Activated T-cell treated with anti-CD3 and anti-CD28 coated beads for 1 hour (primary cell): ENCODE data around the gene IGLON5.
A peak's percentile ranks its signal among the peaks of the same experiment; 100 is the strongest.

ENCODE experiments used
- DNase-seq: peaks from one replicate; pipeline ENCODE4 v3.0.0-alpha.2; 2020; ENCODE audit warnings: low read depth

The IGLON5 gene

GRCh38 chr19:51339313-51339686, 27.9 kb downstream of the IGLON5 start:
- no peak for DNase-seq

- DNase-seq, result peak; percentile 74
These were observed 28.5 kb downstream of the IGLON5 start for GRCh38 chr19:51339687-51340656.

- DNase-seq, result no peak
These were observed 29.6 kb downstream of the IGLON5 start for GRCh38 chr19:51341066-51341465.

- DNase-seq, result no peak
These were observed 30.6 kb downstream of the IGLON5 start, which contains the start of gene VSIG10L for GRCh38 chr19:51341976-51342580. TSS of gene VSIG10L (minus strand) at chr19:51342139. CDS start at chr19:51342124, 15 bp downstream.

- DNase-seq, result no peak
These were observed 31.5 kb downstream of the IGLON5 start for GRCh38 chr19:51342631-51343569.

- DNase-seq, result no peak
These were observed 33.7 kb downstream of the IGLON5 start for GRCh38 chr19:51345076-51345620.

- no peak for DNase-seq
These were observed 35.3 kb downstream of the IGLON5 start for GRCh38 chr19:51346742-51347141.

- no peak for DNase-seq
These were observed 35.9 kb downstream of the IGLON5 start for GRCh38 chr19:51347209-51347928.

GRCh38 chr19:51351266-51351990, 40.0 kb downstream of the IGLON5 start:
- no peak for DNase-seq

GRCh38 chr19:51352783-51353360, 41.4 kb downstream of the IGLON5 start:
- no peak for DNase-seq

- no peak for DNase-seq
These were observed 42.8 kb downstream of the IGLON5 start for GRCh38 chr19:51354103-51354741.

GRCh38 chr19:51354742-51355148, 43.3 kb downstream of the IGLON5 start:
- DNase-seq, result no peak

- no peak for DNase-seq
These were observed 44.8 kb downstream of the IGLON5 start for GRCh38 chr19:51356159-51356801.

GRCh38 chr19:51357952-51358351, 46.5 kb downstream of the IGLON5 start:
- no peak for DNase-seq

GRCh38 chr19:51359294-51359693, 47.9 kb downstream of the IGLON5 start:
- no peak for DNase-seq

- no peak for DNase-seq
These were observed 49.8 kb downstream of the IGLON5 start for GRCh38 chr19:51361239-51361638.

- no peak for DNase-seq
These were observed 53.0 kb downstream of the IGLON5 start for GRCh38 chr19:51364200-51365106.
